Fibroblast of mammary gland (primary cell): Measurements from ENCODE around the gene FRK.
A peak's percentile ranks its signal among the peaks of the same experiment; 100 is the strongest.

ENCODE experiments used
- DNase-seq: peaks from one replicate; pipeline ENCODE4 v3.0.0-alpha.2; 2010; ENCODE audit warnings: low read depth
- H3K4me3 ChIP-seq: 2 replicates; pipeline ENCODE4 v1.5.1; 2011; ENCODE audit warnings: low read depth, mild to moderate bottlenecking, low read length, moderate library complexity; ENCODE audit not compliant: control insufficient read depth
- CTCF ChIP-seq: conservative IDR thresholded peaks from 2 replicates; pipeline ENCODE4 v1.5.1; 2011; ENCODE audit warnings: low read depth, low read length, inconsistent platforms; ENCODE audit not compliant: control insufficient read depth, insufficient read depth

The FRK gene

GRCh38 chr6:116070101-116070500, 9.4 kb upstream of the FRK start:
- TF ChIP-seq CTCF: no peak
- H3K4me3 ChIP-seq: no peak overlapping the region
- DNase-seq: no peak

GRCh38 chr6:116066789-116067188, 6.1 kb upstream of the FRK start:
- no peak for TF ChIP-seq CTCF
- DNase-seq: no peak
- H3K4me3 ChIP-seq: no peak overlapping the region

GRCh38 chr6:116064666-116065065, 4.0 kb upstream of the FRK start:
- no peak for DNase-seq
- TF ChIP-seq CTCF: no peak

GRCh38 chr6:116062496-116062895, 1.8 kb upstream of the FRK start:
- no peak for DNase-seq
- no peak overlapping the region for H3K4me3 ChIP-seq
- no peak for TF ChIP-seq CTCF

More at GRCh38 chr6:116064666-116065065, 4.0 kb upstream of the FRK start:
- H3K4me3 ChIP-seq: no peak overlapping the region

GRCh38 chr6:116059713-116060571, 749 bp downstream of the FRK start:
- H3K4me3 ChIP-seq: peak overlapping the region; percentile 25
- no peak for TF ChIP-seq CTCF
- peak; percentile 7 for DNase-seq

GRCh38 chr6:116057766-116058165, 2.9 kb downstream of the FRK start:
- H3K4me3 ChIP-seq: no peak overlapping the region
- no peak for TF ChIP-seq CTCF
- no peak for DNase-seq
